ENCODE measurements around the gene FNIP1. TPM values are rescaled to one million over a fixed set of nuclear protein-coding genes. Genes with fewer than 3 reads are reported as not detected.
"Not testable (repeated sequence)": the region's sequence is repeated elsewhere in the genome, so short reads cannot be mapped to it uniquely, and the experiment has no call there.

Gene FNIP1
- total RNA-seq, 2 experiments from 2014 or later = 27.8 to 28.7 TPM

- no peaks in the 10 kb centered on the region for H3K27me3 Mint-ChIP-seq
- no peak overlapping the region for H3K4me3 Mint-ChIP-seq
- peaks cover 39% of the 10 kb centered on the region for H3K36me3 Mint-ChIP-seq (ENCODE audit: low read depth)
- no peak overlapping the region for H3K27ac Mint-ChIP-seq
- ChIA-PET CTCF (interaction anchor here (0.6 kb wide), 1 partner anchor 322 kb away, joined by 3 read pairs; no protein-coding TSS in a partner anchor), POLR2A (no interaction called here)
- no peaks in the 10 kb centered on the region for H3K9me3 Mint-ChIP-seq
- no peak for DNase-seq
- H3K4me1 Mint-ChIP-seq = no peaks in the 10 kb centered on the region
Measured at GRCh38 chr5:131685516-131686171, 111.2 kb downstream of the FNIP1 start.

- no peaks in the 10 kb centered on the region for H3K27me3 Mint-ChIP-seq
- no peak overlapping the region for H3K27ac Mint-ChIP-seq
- H3K36me3 Mint-ChIP-seq (ENCODE audit: low read depth) = peaks cover 32% of the 10 kb centered on the region
- H3K9me3 Mint-ChIP-seq = no peaks in the 10 kb centered on the region
- H3K4me3 Mint-ChIP-seq = no peak overlapping the region
- H3K4me1 Mint-ChIP-seq = no peaks in the 10 kb centered on the region
- POLR2A ChIA-PET = no interaction called here
- DNase-seq = no peak
- CTCF ChIA-PET = no interaction called here
Measured at GRCh38 chr5:131684595-131684994, 112.2 kb downstream of the FNIP1 start.

GRCh38 chr5:131684051-131684450 is 112.8 kb downstream of the FNIP1 start:
- ChIA-PET POLR2A (no interaction called here), CTCF (no interaction called here)
- no peak overlapping the region for H3K4me3 Mint-ChIP-seq
- H3K27ac Mint-ChIP-seq = no peak overlapping the region
- no peaks in the 10 kb centered on the region for H3K4me1 Mint-ChIP-seq
- H3K36me3 Mint-ChIP-seq (ENCODE audit: low read depth) = peaks cover 31% of the 10 kb centered on the region
- no peaks in the 10 kb centered on the region for H3K9me3 Mint-ChIP-seq
- DNase-seq = no peak
- H3K27me3 Mint-ChIP-seq = no peaks in the 10 kb centered on the region

- DNase-seq = no peak
- Mint-ChIP-seq H3K27ac (no peak overlapping the region), H3K27me3 (no peaks in the 10 kb centered on the region), H3K36me3 (ENCODE audit: low read depth) (peaks cover 29% of the 10 kb centered on the region), H3K4me3 (no peak overlapping the region), H3K4me1 (no peaks in the 10 kb centered on the region), H3K9me3 (no peaks in the 10 kb centered on the region)
- ChIA-PET CTCF (no interaction called here), POLR2A (no interaction called here)
Measured at GRCh38 chr5:131682826-131683225, 114.0 kb downstream of the FNIP1 start.

- Mint-ChIP-seq H3K4me1 (no peaks in the 10 kb centered on the region), H3K27me3 (no peaks in the 10 kb centered on the region), H3K27ac (no peak overlapping the region), H3K4me3 (no peak overlapping the region), H3K9me3 (no peaks in the 10 kb centered on the region), H3K36me3 (ENCODE audit: low read depth) (peaks cover 29% of the 10 kb centered on the region)
- no peak for DNase-seq
- POLR2A ChIA-PET = no interaction called here
- CTCF ChIA-PET = no interaction called here
Measured at GRCh38 chr5:131682175-131682574, 114.6 kb downstream of the FNIP1 start.

GRCh38 chr5:131679911-131680310 is 116.9 kb downstream of the FNIP1 start:
- ChIA-PET CTCF (interaction anchor here (0.6 kb wide), 1 partner anchor 20 kb away, joined by 3 read pairs; no protein-coding TSS in a partner anchor), POLR2A (no interaction called here)
- Mint-ChIP-seq H3K36me3 (ENCODE audit: low read depth) (peaks cover 38% of the 10 kb centered on the region), H3K4me1 (peaks cover 2% of the 10 kb centered on the region), H3K4me3 (no peak overlapping the region), H3K9me3 (no peaks in the 10 kb centered on the region), H3K27me3 (no peaks in the 10 kb centered on the region), H3K27ac (no peak overlapping the region)
- no peak for DNase-seq

- peaks cover 48% of the 10 kb centered on the region for H3K36me3 Mint-ChIP-seq (ENCODE audit: low read depth)
- H3K27me3 Mint-ChIP-seq, CTCF ChIA-PET, DNase-seq, H3K27ac Mint-ChIP-seq, H3K4me3 Mint-ChIP-seq, POLR2A ChIA-PET, H3K4me1 Mint-ChIP-seq, H3K9me3 Mint-ChIP-seq: not testable (repeated sequence)
Measured at GRCh38 chr5:131678273-131678672, 118.5 kb downstream of the FNIP1 start.

GRCh38 chr5:131677115-131677514 is 119.7 kb downstream of the FNIP1 start:
- H3K36me3 Mint-ChIP-seq (ENCODE audit: low read depth) = peaks cover 50% of the 10 kb centered on the region
- H3K27ac Mint-ChIP-seq = no peak overlapping the region
- H3K4me3 Mint-ChIP-seq = no peak overlapping the region
- H3K4me1 Mint-ChIP-seq = peaks cover 16% of the 10 kb centered on the region
- H3K9me3 Mint-ChIP-seq = no peaks in the 10 kb centered on the region
- no peak for DNase-seq
- H3K27me3 Mint-ChIP-seq = no peaks in the 10 kb centered on the region
- POLR2A ChIA-PET = no interaction called here
- CTCF ChIA-PET = no interaction called here

- ChIA-PET CTCF (no interaction called here), POLR2A (no interaction called here)
- DNase-seq = no peak
- H3K9me3 Mint-ChIP-seq = no peaks in the 10 kb centered on the region
- H3K27me3 Mint-ChIP-seq = no peaks in the 10 kb centered on the region
- peaks cover 27% of the 10 kb centered on the region for H3K4me1 Mint-ChIP-seq
- H3K27ac Mint-ChIP-seq = no peak overlapping the region
- peaks cover 68% of the 10 kb centered on the region for H3K36me3 Mint-ChIP-seq (ENCODE audit: low read depth)
- H3K4me3 Mint-ChIP-seq = no peak overlapping the region
Measured at GRCh38 chr5:131672776-131673175, 124.0 kb downstream of the FNIP1 start.

- DNase-seq = no peak
- Mint-ChIP-seq H3K27ac (no peak overlapping the region), H3K36me3 (ENCODE audit: low read depth) (peaks cover 64% of the 10 kb centered on the region), H3K9me3 (no peaks in the 10 kb centered on the region), H3K4me3 (no peak overlapping the region), H3K27me3 (no peaks in the 10 kb centered on the region), H3K4me1 (peaks cover 27% of the 10 kb centered on the region)
- ChIA-PET POLR2A (no interaction called here), CTCF (no interaction called here)
Measured at GRCh38 chr5:131671994-131672655, 124.7 kb downstream of the FNIP1 start.

- Mint-ChIP-seq H3K36me3 (ENCODE audit: low read depth) (peaks cover 56% of the 10 kb centered on the region), H3K9me3 (no peaks in the 10 kb centered on the region), H3K27me3 (no peaks in the 10 kb centered on the region), H3K4me1 (peaks cover 25% of the 10 kb centered on the region), H3K27ac (no peak overlapping the region), H3K4me3 (no peak overlapping the region)
- no peak for DNase-seq
- ChIA-PET CTCF (interaction anchor here (1.0 kb wide), 1 partner anchor 80 kb away, joined by 3 read pairs; no protein-coding TSS in a partner anchor), POLR2A (interaction anchor here (1.3 kb wide), 1 partner anchor 31 kb away, joined by 3 read pairs; no protein-coding TSS in a partner anchor)
Measured at GRCh38 chr5:131671409-131671808, 125.4 kb downstream of the FNIP1 start.

GRCh38 chr5:131664929-131665328 is 131.9 kb downstream of the FNIP1 start:
- CTCF ChIA-PET = no interaction called here
- H3K9me3 Mint-ChIP-seq = no peaks in the 10 kb centered on the region
- H3K27ac Mint-ChIP-seq = no peak overlapping the region
- H3K27me3 Mint-ChIP-seq = no peaks in the 10 kb centered on the region
- peaks cover 41% of the 10 kb centered on the region for H3K36me3 Mint-ChIP-seq (ENCODE audit: low read depth)
- POLR2A ChIA-PET = no interaction called here
- peaks cover 2% of the 10 kb centered on the region for H3K4me1 Mint-ChIP-seq
- H3K4me3 Mint-ChIP-seq = no peak overlapping the region
- no peak for DNase-seq

GRCh38 chr5:131661933-131662332 is 134.9 kb downstream of the FNIP1 start:
- Mint-ChIP-seq H3K27me3 (no peaks in the 10 kb centered on the region), H3K27ac (no peak overlapping the region), H3K4me3 (no peak overlapping the region), H3K9me3 (no peaks in the 10 kb centered on the region), H3K36me3 (ENCODE audit: low read depth) (peaks cover 48% of the 10 kb centered on the region), H3K4me1 (peaks cover 5% of the 10 kb centered on the region)
- CTCF ChIA-PET = no interaction called here
- POLR2A ChIA-PET = no interaction called here
- DNase-seq = no peak

- DNase-seq = no peak
- ChIA-PET CTCF (no interaction called here), POLR2A (no interaction called here)
- Mint-ChIP-seq H3K4me1 (peaks cover 6% of the 10 kb centered on the region), H3K27ac (no peak overlapping the region), H3K9me3 (no peaks in the 10 kb centered on the region), H3K4me3 (no peak overlapping the region), H3K36me3 (ENCODE audit: low read depth) (peaks cover 47% of the 10 kb centered on the region), H3K27me3 (no peaks in the 10 kb centered on the region)
Measured at GRCh38 chr5:131659841-131660240, 137.0 kb downstream of the FNIP1 start.
